ENCODE data around the gene GAPVD1. TPM values are rescaled to one million over a fixed set of nuclear protein-coding genes. Genes with fewer than 3 reads are reported as not detected.

Gene GAPVD1
- total RNA-seq, 2 experiments from 2014 or later = 74.1 to 82.2 TPM

DNA sequence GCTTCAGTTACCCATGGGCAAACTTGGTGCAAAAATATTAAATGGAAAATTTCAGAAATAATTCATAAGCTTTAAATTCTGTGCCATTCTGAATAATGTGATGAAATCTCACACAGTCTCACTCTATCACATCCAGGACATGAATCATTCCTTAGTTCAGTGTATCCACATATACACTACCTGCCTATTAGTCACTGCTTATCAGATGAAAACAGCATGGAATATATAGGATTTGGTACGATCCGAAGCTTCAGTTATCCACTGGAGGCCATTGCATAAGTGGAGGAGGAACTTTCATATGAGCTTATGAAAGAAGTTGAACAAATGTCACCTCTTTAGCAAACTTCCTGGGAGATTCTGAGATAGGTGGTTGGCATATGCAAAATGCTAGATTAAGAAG, 64.2 kb downstream of the GAPVD1 start:
- no peak overlapping the region for H3K4me3 Mint-ChIP-seq
- ChIA-PET CTCF (no interaction called here), POLR2A (no interaction called here)
- H3K9me3 Mint-ChIP-seq = no peaks in the 10 kb centered on the region
- no peak for ATAC-seq (ENCODE audit: poor library complexity)
- Histone ChIP-seq H3K27me3 (ENCODE audit: control insufficient read depth in 1 of 2, insufficient read depth in 2 of 2, low read length in 2 of 2) (no peaks in the 10 kb centered on the region), H3K27ac (ENCODE audit: low read depth in 1 of 2, low read length in 2 of 2) (no peak overlapping the region), H3K4me3 (ENCODE audit: low read length) (no peak overlapping the region), H3K9me3 (ENCODE audit: control insufficient read depth in 1 of 2, insufficient read depth in 1 of 2, low read length in 2 of 2) (no peaks in the 10 kb centered on the region), H3K4me1 (ENCODE audit: insufficient read depth, low read length) (no peaks in the 10 kb centered on the region), H3K36me3 (ENCODE audit: insufficient read depth, low read length) (peaks cover 52% of the 10 kb centered on the region)
- H3K4me1 Mint-ChIP-seq (ENCODE audit: low read depth) = no peaks in the 10 kb centered on the region
- no peaks in the 10 kb centered on the region for H3K27me3 Mint-ChIP-seq
- H3K27ac Mint-ChIP-seq = no peak overlapping the region
- intact Hi-C loops (cut with DNase I, micrococcal nuclease) = no loop called here
- TF ChIP-seq, protein P1, sequence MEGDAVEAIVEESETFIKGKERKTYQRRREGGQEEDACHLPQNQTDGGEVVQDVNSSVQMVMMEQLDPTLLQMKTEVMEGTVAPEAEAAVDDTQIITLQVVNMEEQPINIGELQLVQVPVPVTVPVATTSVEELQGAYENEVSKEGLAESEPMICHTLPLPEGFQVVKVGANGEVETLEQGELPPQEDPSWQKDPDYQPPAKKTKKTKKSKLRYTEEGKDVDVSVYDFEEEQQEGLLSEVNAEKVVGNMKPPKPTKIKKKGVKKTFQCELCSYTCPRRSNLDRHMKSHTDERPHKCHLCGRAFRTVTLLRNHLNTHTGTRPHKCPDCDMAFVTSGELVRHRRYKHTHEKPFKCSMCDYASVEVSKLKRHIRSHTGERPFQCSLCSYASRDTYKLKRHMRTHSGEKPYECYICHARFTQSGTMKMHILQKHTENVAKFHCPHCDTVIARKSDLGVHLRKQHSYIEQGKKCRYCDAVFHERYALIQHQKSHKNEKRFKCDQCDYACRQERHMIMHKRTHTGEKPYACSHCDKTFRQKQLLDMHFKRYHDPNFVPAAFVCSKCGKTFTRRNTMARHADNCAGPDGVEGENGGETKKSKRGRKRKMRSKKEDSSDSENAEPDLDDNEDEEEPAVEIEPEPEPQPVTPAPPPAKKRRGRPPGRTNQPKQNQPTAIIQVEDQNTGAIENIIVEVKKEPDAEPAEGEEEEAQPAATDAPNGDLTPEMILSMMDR (IDR thresholded peaks at IDR 0.05) = no peak
- no peak for DNase-seq
- peaks cover 84% of the 10 kb centered on the region for H3K36me3 Mint-ChIP-seq (ENCODE audit: low read depth)

DNA sequence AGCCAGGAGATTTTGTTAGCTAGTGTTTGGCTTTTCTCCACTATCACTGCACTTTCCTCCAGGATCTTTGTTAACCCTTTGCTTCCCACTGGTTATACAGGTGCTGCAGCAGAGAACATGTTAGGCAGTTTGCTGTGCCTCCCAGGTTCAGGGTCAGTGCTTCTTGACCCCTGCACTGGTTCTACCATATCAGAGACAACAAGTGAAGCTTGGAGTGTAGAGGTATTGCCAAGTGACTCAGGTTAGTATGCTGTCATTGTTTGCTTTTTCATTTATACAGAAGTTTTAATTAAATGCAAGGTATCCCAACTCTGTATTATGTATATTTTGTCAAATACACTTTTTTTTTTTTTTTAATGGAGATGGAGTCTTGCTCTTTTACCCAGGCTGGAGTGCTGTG, 68.4 kb downstream of the GAPVD1 start:
- intact Hi-C loops (cut with DNase I, micrococcal nuclease) = no loop called here
- no peaks in the 10 kb centered on the region for H3K9me3 ChIP-seq (ENCODE audit: control insufficient read depth in 1 of 2, insufficient read depth in 1 of 2, low read length in 2 of 2)
- H3K36me3 Mint-ChIP-seq (ENCODE audit: low read depth) = peaks cover 87% of the 10 kb centered on the region
- H3K4me3 ChIP-seq (ENCODE audit: low read length) = no peak overlapping the region
- no peaks in the 10 kb centered on the region for H3K4me1 Mint-ChIP-seq (ENCODE audit: low read depth)
- no peaks in the 10 kb centered on the region for H3K9me3 Mint-ChIP-seq
- peaks cover 59% of the 10 kb centered on the region for H3K36me3 ChIP-seq (ENCODE audit: insufficient read depth, low read length)
- H3K4me1 ChIP-seq (ENCODE audit: insufficient read depth, low read length) = no peaks in the 10 kb centered on the region
- CTCF ChIA-PET = no interaction called here
- no peaks in the 10 kb centered on the region for H3K27me3 Mint-ChIP-seq
- ATAC-seq (ENCODE audit: poor library complexity) (no peak), DNase-seq (no peak)
- no peaks in the 10 kb centered on the region for H3K27me3 ChIP-seq (ENCODE audit: control insufficient read depth in 1 of 2, insufficient read depth in 2 of 2, low read length in 2 of 2)
- H3K27ac Mint-ChIP-seq = no peak overlapping the region
- TF ChIP-seq, protein P1 (IDR thresholded peaks at IDR 0.05) = no peak
- POLR2A ChIA-PET = no interaction called here
- H3K27ac ChIP-seq (ENCODE audit: low read depth in 1 of 2, low read length in 2 of 2) = no peak overlapping the region
- no peak overlapping the region for H3K4me3 Mint-ChIP-seq

GRCh38 chr9:125330587-125330986, 69.0 kb downstream of the GAPVD1 start:
- ChIA-PET CTCF (no interaction called here), POLR2A (no interaction called here)
- Histone ChIP-seq H3K27me3 (ENCODE audit: control insufficient read depth in 1 of 2, insufficient read depth in 2 of 2, low read length in 2 of 2) (no peaks in the 10 kb centered on the region), H3K36me3 (ENCODE audit: insufficient read depth, low read length) (peaks cover 58% of the 10 kb centered on the region), H3K27ac (ENCODE audit: low read depth in 1 of 2, low read length in 2 of 2) (no peak overlapping the region), H3K4me1 (ENCODE audit: insufficient read depth, low read length) (no peaks in the 10 kb centered on the region), H3K4me3 (ENCODE audit: low read length) (no peak overlapping the region), H3K9me3 (ENCODE audit: control insufficient read depth in 1 of 2, insufficient read depth in 1 of 2, low read length in 2 of 2) (no peaks in the 10 kb centered on the region)
- no peak overlapping the region for H3K27ac Mint-ChIP-seq
- TF ChIP-seq, protein P1 (IDR thresholded peaks at IDR 0.05) = no peak
- H3K36me3 Mint-ChIP-seq (ENCODE audit: low read depth) = peaks cover 82% of the 10 kb centered on the region
- H3K9me3 Mint-ChIP-seq = no peaks in the 10 kb centered on the region
- ATAC-seq (ENCODE audit: poor library complexity) (no peak), DNase-seq (no peak)
- H3K4me3 Mint-ChIP-seq = no peak overlapping the region
- intact Hi-C loops (cut with DNase I, micrococcal nuclease) = no loop called here
- no peaks in the 10 kb centered on the region for H3K4me1 Mint-ChIP-seq (ENCODE audit: low read depth)
- no peaks in the 10 kb centered on the region for H3K27me3 Mint-ChIP-seq

Measured in CD4-positive, alpha-beta T cell (primary cell).